Epithelial cell of proximal tubule (primary cell): ENCODE data around the gene NGFR. TPM values are rescaled to one million over a fixed set of nuclear protein-coding genes. Genes with fewer than 3 reads are reported as not detected.
"Not testable (repeated sequence)": the region's sequence is repeated elsewhere in the genome, so short reads cannot be mapped to it uniquely, and the experiment has no call there.

Experiments
- DNase-seq: peaks from one replicate; pipeline ENCODE4 v3.0.0-alpha.2; 2011; ENCODE audit warnings: low read depth
- H3K4me3 ChIP-seq: 2 replicates; pipeline ENCODE4 v1.5.1; 2011; ENCODE audit warnings: low read depth, mild to moderate bottlenecking, low read length
- total RNA-seq: library from RNA; depleted of rRNA; stranded (reverse); fragments of >200 nt; gene quantifications from 2 replicates; pipeline ENCODE4 v1.2.3, GENCODE V29; 2015
- TF ChIP-seq, protein P1 (sequence below): conservative IDR thresholded peaks from 2 replicates; pipeline ENCODE4 v1.5.1; 2012; ENCODE audit warnings: low read depth, mild to moderate bottlenecking, low read length

The NGFR gene
- total RNA-seq, 1 donor from 2014 or later = not detected

DNA sequence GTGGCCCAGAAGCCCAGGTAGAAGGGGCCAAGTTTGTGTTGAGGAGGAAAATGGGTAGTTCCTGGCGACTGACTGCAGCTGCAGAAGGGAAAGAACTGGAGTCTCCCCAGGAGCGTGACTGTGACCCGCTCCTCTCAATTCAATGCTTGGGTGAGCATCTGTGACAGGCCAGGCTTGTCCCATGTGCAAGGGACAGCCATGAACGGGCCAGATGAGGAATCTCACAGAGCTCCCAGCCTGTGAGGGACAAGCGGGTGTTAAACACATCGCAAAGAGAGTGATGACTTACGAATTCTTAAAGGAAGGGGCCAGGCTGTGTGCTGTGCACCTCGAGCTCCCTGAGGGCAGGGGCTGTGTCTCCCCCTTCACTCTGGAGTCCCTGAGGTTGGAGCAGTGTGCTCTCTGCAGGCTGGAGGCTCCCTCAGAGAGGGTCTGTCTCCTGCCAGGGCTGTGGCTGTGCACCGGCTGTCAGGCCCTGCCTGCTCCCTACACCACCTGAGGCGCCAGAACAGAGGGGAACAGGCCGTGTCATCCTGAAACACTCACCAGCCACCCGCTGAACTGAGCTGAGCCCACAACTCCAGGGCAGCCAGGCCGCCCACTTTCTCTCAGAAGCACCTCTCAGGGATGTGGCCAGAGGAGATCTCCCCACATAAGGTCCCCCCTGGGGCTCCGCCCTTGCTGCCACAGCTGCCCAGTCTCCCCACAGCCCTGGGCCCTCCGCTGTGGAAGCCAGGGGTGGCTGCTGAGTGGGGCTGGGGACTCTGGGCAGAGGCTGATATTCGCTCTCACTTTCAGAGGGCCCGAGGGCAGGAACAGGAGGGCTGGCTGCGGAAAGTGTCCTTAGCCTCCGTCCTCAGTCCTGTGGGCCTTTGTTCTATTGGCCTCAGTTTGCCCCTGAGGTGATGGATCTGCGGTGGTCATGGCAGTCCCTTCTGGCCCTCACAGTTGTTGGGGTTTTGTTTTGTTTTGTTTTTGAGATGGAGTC is 54.9 kb downstream of the NGFR start:
- TF ChIP-seq, protein P1, sequence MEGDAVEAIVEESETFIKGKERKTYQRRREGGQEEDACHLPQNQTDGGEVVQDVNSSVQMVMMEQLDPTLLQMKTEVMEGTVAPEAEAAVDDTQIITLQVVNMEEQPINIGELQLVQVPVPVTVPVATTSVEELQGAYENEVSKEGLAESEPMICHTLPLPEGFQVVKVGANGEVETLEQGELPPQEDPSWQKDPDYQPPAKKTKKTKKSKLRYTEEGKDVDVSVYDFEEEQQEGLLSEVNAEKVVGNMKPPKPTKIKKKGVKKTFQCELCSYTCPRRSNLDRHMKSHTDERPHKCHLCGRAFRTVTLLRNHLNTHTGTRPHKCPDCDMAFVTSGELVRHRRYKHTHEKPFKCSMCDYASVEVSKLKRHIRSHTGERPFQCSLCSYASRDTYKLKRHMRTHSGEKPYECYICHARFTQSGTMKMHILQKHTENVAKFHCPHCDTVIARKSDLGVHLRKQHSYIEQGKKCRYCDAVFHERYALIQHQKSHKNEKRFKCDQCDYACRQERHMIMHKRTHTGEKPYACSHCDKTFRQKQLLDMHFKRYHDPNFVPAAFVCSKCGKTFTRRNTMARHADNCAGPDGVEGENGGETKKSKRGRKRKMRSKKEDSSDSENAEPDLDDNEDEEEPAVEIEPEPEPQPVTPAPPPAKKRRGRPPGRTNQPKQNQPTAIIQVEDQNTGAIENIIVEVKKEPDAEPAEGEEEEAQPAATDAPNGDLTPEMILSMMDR = no peak
- no peak overlapping the region for H3K4me3 ChIP-seq
- no peak for DNase-seq

DNA sequence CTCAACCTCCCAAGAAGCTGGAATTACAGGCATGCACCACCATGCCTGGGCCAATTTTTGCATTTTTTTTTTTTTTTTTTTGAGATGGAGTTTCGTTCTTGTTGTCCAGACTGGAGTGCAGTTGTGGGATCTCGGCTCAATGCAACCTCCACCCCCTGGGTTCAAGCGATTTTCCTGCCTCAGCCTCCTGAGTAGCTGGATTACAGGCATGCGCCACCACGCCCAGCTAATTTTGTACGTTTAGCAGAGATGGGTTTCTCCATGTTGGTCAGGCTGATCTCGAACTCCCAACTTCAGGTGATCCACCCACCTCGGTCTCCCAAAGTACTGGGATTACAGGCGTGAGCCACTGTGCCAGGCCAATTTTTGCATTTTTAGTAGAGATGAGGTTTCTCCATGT is 55.7 kb downstream of the NGFR start:
- H3K4me3 ChIP-seq, DNase-seq: not testable (repeated sequence)

DNA sequence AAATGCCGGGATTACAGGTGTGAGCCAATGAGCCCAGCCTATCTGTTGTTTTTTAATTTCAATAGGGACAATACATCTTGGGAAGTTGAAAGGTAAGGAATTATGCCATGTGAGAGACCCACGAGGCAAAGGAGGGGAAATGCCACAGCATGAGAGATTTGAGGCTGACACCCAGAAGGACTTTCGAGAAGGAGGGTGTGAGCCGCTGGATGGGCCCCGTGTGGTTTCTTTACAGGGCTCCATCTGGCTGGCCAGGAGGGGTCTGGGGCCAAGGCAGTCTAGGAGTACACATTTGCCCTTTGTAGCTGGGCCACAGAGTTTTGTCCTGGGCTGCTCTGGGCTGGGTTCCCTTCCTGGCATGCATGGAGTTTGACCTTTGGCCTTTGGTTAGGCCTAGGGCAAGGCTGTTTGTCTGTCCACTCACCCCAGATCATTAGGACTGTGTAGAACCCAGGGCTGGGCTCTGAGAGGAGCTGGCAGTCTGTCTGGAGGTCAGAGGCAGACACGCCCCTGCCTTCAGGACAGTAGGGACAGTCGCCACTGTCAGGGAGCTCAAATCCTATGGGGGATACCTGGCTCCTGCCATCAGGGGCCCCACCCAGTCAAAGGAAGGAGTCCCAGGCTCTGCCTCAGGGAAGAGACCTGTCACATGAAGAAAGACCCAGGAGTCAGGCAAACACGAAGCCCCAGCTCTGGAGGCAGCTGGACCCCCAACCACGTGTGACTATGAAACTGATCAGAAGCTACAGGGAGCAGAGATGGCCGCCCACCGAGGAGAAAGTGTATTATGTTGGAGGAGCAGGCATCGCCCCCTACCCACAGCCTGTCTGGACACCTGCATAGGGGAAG is 56.4 kb downstream of the NGFR start:
- no peak for DNase-seq
- TF ChIP-seq, protein P1 = no peak
- H3K4me3 ChIP-seq = no peak overlapping the region

DNA sequence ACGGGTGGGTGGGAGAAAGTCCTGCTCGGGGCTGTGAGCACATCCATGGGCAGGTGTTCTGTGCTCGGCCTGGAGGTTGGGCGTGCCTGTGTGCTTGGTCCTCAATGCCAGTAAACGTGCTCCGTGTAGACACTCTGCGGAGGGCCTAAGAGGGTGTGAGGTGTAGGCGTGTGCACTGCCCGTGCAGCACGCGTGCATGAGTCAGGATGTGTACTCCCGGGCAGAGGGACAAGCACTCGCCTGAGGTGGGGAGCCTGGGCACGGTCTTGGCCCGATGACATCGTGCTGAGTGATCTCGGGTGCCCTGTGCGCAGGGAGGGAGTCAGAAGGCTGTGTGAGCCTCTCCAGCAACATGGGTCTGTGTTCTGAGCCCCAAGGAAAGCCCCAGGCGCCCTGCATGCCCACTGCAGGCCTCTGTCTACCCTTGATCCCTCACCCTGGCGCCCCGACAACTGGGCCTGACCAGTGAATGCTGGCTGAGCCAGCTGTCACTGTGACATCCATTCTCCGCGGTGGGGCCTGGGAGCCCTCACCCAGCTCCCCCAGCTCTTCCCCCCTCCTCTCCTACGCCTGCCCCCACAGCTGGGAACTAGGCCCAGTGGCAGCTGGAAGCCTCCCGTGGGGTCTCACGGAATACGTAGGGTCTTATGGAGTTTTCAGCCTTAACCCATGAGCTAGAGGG is 57.1 kb downstream of the NGFR start:
- no peak for DNase-seq
- no peak overlapping the region for H3K4me3 ChIP-seq
- TF ChIP-seq, protein P1 = no peak

DNA sequence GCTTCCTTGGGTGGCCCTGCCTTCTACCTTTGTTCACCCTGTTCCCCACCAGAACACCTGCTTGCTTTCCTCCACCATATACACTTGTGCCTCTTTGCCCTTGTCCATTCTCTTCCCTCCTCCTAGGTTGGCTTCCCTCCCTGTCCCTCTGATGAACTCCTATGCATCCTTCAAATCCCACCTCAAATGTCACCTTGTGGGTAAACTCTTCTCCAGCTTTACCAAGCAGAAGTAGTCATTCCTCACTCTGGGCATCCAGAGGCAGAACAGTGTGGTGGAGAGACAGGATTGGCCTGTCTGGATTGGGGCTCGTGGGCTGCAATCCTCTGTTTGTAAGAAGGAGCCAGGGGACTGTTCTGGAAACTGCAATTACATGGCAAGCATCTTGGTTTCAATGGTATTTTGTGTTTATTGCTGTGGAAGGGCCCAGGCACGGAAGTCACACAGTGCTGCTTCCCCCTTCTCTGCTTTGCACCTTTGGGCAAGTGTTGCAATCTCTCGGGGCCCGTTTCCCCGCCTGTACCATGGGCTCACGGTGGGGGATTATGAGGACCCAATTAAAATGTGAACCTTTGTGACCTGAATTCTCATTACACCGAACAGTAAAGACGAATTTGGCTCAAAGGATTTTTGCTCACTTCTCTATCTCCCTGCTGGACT is 58.7 kb downstream of the NGFR start:
- no peak for DNase-seq
- H3K4me3 ChIP-seq = no peak overlapping the region
- TF ChIP-seq, protein P1 = no peak

DNA sequence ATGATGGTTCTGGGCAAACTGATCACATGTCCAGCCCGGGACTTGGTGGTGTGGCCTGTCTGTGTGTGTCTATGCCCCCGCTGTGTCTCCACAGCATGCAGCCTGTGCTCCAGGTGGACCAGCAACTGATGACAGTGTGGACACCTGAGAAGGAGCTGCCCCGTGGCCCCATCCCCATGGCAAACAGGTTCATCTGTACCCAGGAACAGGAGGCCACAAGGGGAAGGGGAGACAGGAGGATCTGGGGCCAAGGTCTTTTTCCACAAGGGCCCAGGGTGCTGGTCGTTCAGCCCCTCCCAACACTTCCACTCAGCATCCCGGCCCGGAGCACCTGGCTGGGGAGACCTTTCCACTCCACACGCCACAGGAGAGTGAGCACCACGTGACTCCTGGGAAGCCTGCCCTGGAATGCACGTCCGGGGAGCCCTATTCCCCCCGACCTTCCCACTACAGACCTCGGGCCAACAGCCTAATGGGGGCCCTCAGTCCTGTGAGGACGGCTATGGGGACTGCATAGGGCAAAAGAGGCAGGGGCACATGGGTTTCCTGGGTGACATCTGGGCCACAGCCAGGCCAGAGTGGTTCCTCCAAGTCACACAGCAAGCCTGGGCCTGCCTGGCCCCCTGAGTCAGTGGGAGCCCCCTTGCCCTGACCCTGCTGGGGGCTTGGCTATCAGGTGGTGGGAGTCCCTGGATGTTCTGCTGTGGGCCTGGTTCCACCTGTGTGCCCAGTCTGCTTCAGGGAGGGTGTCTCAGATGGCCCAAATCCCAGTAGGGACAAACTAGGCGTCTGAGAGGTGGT is 59.8 kb downstream of the NGFR start:
- DNase-seq = no peak
- TF ChIP-seq, protein P1 = no peak
- H3K4me3 ChIP-seq = no peak overlapping the region
